WTC11 (cell line): ENCODE measurements around the gene RNF148. TPM values are rescaled to one million over a fixed set of nuclear protein-coding genes. Genes with fewer than 3 reads are reported as not detected.

ENCODE experiments used
- ATAC-seq: fragments of 200-7000 bp; cut with Tn5 transposase; 2 replicates; pipeline ENCODE4 v1.10.0; 2021; ENCODE audit warnings: mild to moderate bottlenecking, moderate library complexity
- CTCF ChIA-PET: fragments of 300-600 bp; sonication (Branson Sonifier 250); formaldehyde crosslinking; loops from one replicate; lab custom pipeline; 2021; ENCODE audit warnings: antibody characterized with exemption; lab: Charles Lee
- POLR2A ChIA-PET: fragments of 350-600 bp; sonication (Branson Sonifier 250); formaldehyde crosslinking; loops from one replicate; lab custom pipeline; 2021; ENCODE audit warnings: antibody characterized with exemption; lab: Charles Lee
- DNase-seq: peaks from one replicate; pipeline ENCODE4 v3.0.0; 2021; ENCODE audit warnings: low spot score
- H3K27ac Mint-ChIP-seq: 2 replicates; pipeline ENCODE4 v1.8.0; 2021; ENCODE audit warnings: mixed read lengths
- H3K27me3 Mint-ChIP-seq: 2 replicates; pipeline ENCODE4 v1.8.0; 2021; ENCODE audit warnings: low read depth, mild to moderate bottlenecking, moderate library complexity, mixed read lengths
- H3K36me3 Mint-ChIP-seq: 2 replicates; pipeline ENCODE4 v1.8.0; 2021; ENCODE audit warnings: mixed read lengths
- H3K4me1 Mint-ChIP-seq: 2 replicates; pipeline ENCODE4 v1.8.0; 2022; ENCODE audit warnings: mixed read lengths
- H3K4me3 Mint-ChIP-seq: 2 replicates; pipeline ENCODE4 v1.8.0; 2021; ENCODE audit warnings: mild to moderate bottlenecking, moderate library complexity, mixed read lengths
- H3K9me3 Mint-ChIP-seq: 2 replicates; pipeline ENCODE4 v1.8.0; 2021; ENCODE audit warnings: mixed read lengths
- CREM ChIP-seq: sonication (generic); formaldehyde crosslinking; IDR thresholded peaks from 2 replicates; pipeline ENCODE4 v1.8.1; 2022; ENCODE audit warnings: mild to moderate bottlenecking, missing genetic modification reagents, moderate library complexity
- ESRRA ChIP-seq: sonication (generic); formaldehyde crosslinking; IDR thresholded peaks from 2 replicates; pipeline ENCODE4 v1.8.1; 2022; ENCODE audit warnings: mild to moderate bottlenecking, missing genetic modification reagents, borderline replicate concordance
- GABPB1 ChIP-seq: sonication (generic); formaldehyde crosslinking; IDR thresholded peaks from 2 replicates; pipeline ENCODE4 v1.8.1; 2023; ENCODE audit warnings: mild to moderate bottlenecking, missing genetic modification reagents
- NR1H2 ChIP-seq: sonication (generic); formaldehyde crosslinking; IDR thresholded peaks from 2 replicates; pipeline ENCODE4 v1.9.0; 2021; ENCODE audit warnings: mild to moderate bottlenecking, moderate library complexity, missing genetic modification reagents
- NR3C1 ChIP-seq: sonication (generic); formaldehyde crosslinking; conservative IDR thresholded peaks from 2 replicates; pipeline ENCODE4 v1.8.1; 2023; ENCODE audit warnings: low read depth, mild to moderate bottlenecking, missing genetic modification reagents
- OVOL2 ChIP-seq: fragments of 250-450 bp; sonication (Bioruptor Pico); IDR thresholded peaks from 2 replicates; pipeline ENCODE4 v1.9.0; 2021; ENCODE audit warnings: mild to moderate bottlenecking, borderline replicate concordance
- RELA ChIP-seq: sonication (generic); formaldehyde crosslinking; IDR thresholded peaks from 2 replicates; pipeline ENCODE4 v1.8.1; 2022; ENCODE audit warnings: missing genetic modification reagents, mild to moderate bottlenecking, borderline replicate concordance
- SMAD4 ChIP-seq: sonication (generic); formaldehyde crosslinking; IDR thresholded peaks from 2 replicates; pipeline ENCODE4 v1.8.0; 2022; ENCODE audit warnings: mild to moderate bottlenecking, missing genetic modification reagents
- SOX15 ChIP-seq: fragments of 250-450 bp; sonication (Bioruptor Pico); IDR thresholded peaks from 2 replicates; pipeline ENCODE4 v1.9.0; 2021; ENCODE audit warnings: mild to moderate bottlenecking
- TCF7 ChIP-seq: sonication (generic); formaldehyde crosslinking; IDR thresholded peaks from 2 replicates; pipeline ENCODE4 v1.8.0; 2022; ENCODE audit warnings: mild to moderate bottlenecking, low read depth, missing genetic modification reagents, moderate library complexity
- TEAD4 ChIP-seq: sonication (generic); formaldehyde crosslinking; IDR thresholded peaks from 2 replicates; pipeline ENCODE4 v1.8.0; 2022; ENCODE audit warnings: mild to moderate bottlenecking, missing genetic modification reagents
- TP53 ChIP-seq: sonication (generic); formaldehyde crosslinking; IDR thresholded peaks from 2 replicates; pipeline ENCODE4 v1.8.1; 2023; ENCODE audit warnings: mild to moderate bottlenecking, missing genetic modification reagents
- ZBTB21 ChIP-seq: sonication (generic); formaldehyde crosslinking; IDR thresholded peaks from 2 replicates; pipeline ENCODE4 v1.8.1; 2023; ENCODE audit warnings: mild to moderate bottlenecking, missing genetic modification reagents, borderline replicate concordance
- ZNF121 ChIP-seq: sonication (generic); formaldehyde crosslinking; IDR thresholded peaks from 2 replicates; pipeline ENCODE4 v1.8.0; 2023; ENCODE audit warnings: missing genetic modification reagents
- ZNF317 ChIP-seq: sonication (generic); formaldehyde crosslinking; IDR thresholded peaks from 2 replicates; pipeline ENCODE4 v1.8.1; 2023; ENCODE audit warnings: low read depth, mild to moderate bottlenecking, moderate library complexity, missing genetic modification reagents, borderline replicate concordance
- ZNF396 ChIP-seq: fragments of 250-450 bp; sonication (Bioruptor Pico); IDR thresholded peaks from 2 replicates; pipeline ENCODE4 v1.8.0; 2021; ENCODE audit warnings: mild to moderate bottlenecking, moderate library complexity, borderline replicate concordance
- ZNF416 ChIP-seq: fragments of 250-450 bp; sonication (Bioruptor Pico); IDR thresholded peaks from 2 replicates; pipeline ENCODE4 v1.9.0; 2021; ENCODE audit warnings: mild to moderate bottlenecking, inconsistent platforms
- ZNF423 ChIP-seq: fragments of 250-450 bp; sonication (Bioruptor Pico); IDR thresholded peaks from 2 replicates; pipeline ENCODE4 v2.1.2; 2022; ENCODE audit warnings: mild to moderate bottlenecking, moderate library complexity
- ZNF671 ChIP-seq: fragments of 250-450 bp; sonication (Bioruptor Pico); IDR thresholded peaks from 2 replicates; pipeline ENCODE4 v1.8.0; 2021; ENCODE audit warnings: mild to moderate bottlenecking
- total RNA-seq: library from RNA; stranded (reverse); gene quantifications from 3 replicates; pipeline ENCODE4 v1.2.3, GENCODE V29; 2021
- TF ChIP-seq, protein P1 (sequence below): sonication (generic); formaldehyde crosslinking; IDR thresholded peaks from 2 replicates; pipeline ENCODE4 v1.8.1; 2023; ENCODE audit warnings: mild to moderate bottlenecking, missing genetic modification reagents
- TF ChIP-seq, protein P2 (sequence below): sonication (generic); formaldehyde crosslinking; IDR thresholded peaks from 2 replicates; pipeline ENCODE4 v1.8.1; 2022; ENCODE audit warnings: low read depth, mild to moderate bottlenecking, moderate library complexity, missing genetic modification reagents, borderline replicate concordance
- TF ChIP-seq, protein P3 (sequence below): sonication (generic); formaldehyde crosslinking; IDR thresholded peaks from 2 replicates; pipeline ENCODE4 v1.8.1; 2023; ENCODE audit warnings: mild to moderate bottlenecking, moderate library complexity, missing genetic modification reagents
- TF ChIP-seq, protein P4 (sequence below): fragments of 250-450 bp; sonication (Bioruptor Pico); conservative IDR thresholded peaks from 2 replicates; pipeline ENCODE4 v1.9.0; 2021; ENCODE audit warnings: mild to moderate bottlenecking
- TF ChIP-seq, protein P5 (sequence below): sonication (generic); formaldehyde crosslinking; IDR thresholded peaks from 2 replicates; pipeline ENCODE4 v1.8.1; 2023; ENCODE audit warnings: mild to moderate bottlenecking, missing genetic modification reagents, moderate library complexity
- TF ChIP-seq, protein P6 (sequence below): sonication (generic); formaldehyde crosslinking; IDR thresholded peaks from 2 replicates; pipeline ENCODE4 v1.8.0; 2022; ENCODE audit warnings: mild to moderate bottlenecking, missing genetic modification reagents

The RNF148 gene
- total RNA-seq, 1 experiment from 2014 or later, result 0.17 TPM

DNA sequence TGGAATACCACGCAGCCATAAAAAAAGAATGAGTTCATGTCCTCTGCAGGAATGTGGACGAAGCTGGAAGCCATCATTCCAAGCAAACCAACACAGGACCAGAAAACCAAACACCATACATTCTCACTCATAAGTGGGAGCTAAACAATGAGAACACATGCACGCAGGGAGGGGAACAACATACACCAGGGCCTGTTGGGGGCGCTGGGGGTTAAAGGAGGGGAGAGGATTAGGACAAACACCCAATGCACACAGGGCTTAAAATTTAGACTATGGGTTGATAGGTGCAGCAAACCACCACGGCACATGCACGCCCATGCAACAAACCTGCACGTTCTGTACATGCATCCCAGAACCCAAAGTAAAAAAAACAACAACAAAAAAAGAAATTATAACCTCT is 27.1 kb downstream of the RNF148 start:
- peak overlapping the region; percentile 68; the same call in 1 of the 2 replicates for H3K27ac Mint-ChIP-seq

DNA sequence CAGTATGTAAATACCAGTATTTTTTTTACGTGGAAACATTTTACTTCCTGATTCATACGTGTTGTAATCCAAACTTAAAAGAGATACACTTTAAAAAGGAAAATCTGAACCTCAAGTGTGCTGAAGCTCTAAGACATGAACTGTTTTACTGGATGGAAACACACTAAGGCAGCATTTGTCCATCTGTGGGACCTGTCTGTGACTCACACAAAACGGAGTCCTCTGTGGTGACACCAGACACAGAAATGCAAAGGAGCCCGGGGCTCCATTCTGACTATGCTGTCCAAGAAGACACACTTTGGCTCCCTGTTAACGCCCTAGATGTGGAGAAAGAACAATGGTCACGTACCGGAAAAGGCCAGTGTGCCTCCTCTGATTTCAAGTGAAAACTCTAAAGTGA is 27.7 kb downstream of the RNF148 start:
- Mint-ChIP-seq H3K36me3 (peaks cover 27% of the 10 kb centered on the region), H3K9me3 (peaks cover 25% of the 10 kb centered on the region), H3K4me3 (no peak overlapping the region), H3K27me3 (no peaks in the 10 kb centered on the region), H3K27ac (no peak overlapping the region), H3K4me1 (peaks cover 63% of the 10 kb centered on the region)
- ChIA-PET CTCF (interaction anchor here (1.0 kb wide), 2 partner anchors 9 to 127 kb away, joined by 4 to 5 read pairs; no protein-coding TSS in a partner anchor), POLR2A (interaction anchor here (0.6 kb wide), 1 partner anchor 64 kb away, joined by 8 read pairs; no protein-coding TSS in a partner anchor)
- ATAC-seq (no peak), DNase-seq (no peak)
- TF ChIP-seq, protein P1, sequence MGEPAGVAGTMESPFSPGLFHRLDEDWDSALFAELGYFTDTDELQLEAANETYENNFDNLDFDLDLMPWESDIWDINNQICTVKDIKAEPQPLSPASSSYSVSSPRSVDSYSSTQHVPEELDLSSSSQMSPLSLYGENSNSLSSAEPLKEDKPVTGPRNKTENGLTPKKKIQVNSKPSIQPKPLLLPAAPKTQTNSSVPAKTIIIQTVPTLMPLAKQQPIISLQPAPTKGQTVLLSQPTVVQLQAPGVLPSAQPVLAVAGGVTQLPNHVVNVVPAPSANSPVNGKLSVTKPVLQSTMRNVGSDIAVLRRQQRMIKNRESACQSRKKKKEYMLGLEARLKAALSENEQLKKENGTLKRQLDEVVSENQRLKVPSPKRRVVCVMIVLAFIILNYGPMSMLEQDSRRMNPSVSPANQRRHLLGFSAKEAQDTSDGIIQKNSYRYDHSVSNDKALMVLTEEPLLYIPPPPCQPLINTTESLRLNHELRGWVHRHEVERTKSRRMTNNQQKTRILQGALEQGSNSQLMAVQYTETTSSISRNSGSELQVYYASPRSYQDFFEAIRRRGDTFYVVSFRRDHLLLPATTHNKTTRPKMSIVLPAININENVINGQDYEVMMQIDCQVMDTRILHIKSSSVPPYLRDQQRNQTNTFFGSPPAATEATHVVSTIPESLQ (CRISPR knock-in tag), result no peak
- TF ChIP-seq TCF7 (CRISPR knock-in tag), result no peak
- no peak for TF ChIP-seq NR3C1 (CRISPR knock-in tag)
- no peak for TF ChIP-seq SMAD4 (CRISPR knock-in tag)
- no peak for TF ChIP-seq CREM (CRISPR knock-in tag)
- TF ChIP-seq GABPB1 (CRISPR knock-in tag), result no peak
- no peak for TF ChIP-seq ZNF416 (CRISPR knock-in tag)
- no peak for TF ChIP-seq ZBTB21
- TF ChIP-seq, protein P2, sequence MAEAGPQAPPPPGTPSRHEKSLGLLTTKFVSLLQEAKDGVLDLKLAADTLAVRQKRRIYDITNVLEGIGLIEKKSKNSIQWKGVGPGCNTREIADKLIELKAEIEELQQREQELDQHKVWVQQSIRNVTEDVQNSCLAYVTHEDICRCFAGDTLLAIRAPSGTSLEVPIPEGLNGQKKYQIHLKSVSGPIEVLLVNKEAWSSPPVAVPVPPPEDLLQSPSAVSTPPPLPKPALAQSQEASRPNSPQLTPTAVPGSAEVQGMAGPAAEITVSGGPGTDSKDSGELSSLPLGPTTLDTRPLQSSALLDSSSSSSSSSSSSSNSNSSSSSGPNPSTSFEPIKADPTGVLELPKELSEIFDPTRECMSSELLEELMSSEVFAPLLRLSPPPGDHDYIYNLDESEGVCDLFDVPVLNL (CRISPR knock-in tag), result no peak
- no peak for TF ChIP-seq RELA
- no peak for TF ChIP-seq ZNF423 (CRISPR knock-in tag)
- TF ChIP-seq, protein P3, sequence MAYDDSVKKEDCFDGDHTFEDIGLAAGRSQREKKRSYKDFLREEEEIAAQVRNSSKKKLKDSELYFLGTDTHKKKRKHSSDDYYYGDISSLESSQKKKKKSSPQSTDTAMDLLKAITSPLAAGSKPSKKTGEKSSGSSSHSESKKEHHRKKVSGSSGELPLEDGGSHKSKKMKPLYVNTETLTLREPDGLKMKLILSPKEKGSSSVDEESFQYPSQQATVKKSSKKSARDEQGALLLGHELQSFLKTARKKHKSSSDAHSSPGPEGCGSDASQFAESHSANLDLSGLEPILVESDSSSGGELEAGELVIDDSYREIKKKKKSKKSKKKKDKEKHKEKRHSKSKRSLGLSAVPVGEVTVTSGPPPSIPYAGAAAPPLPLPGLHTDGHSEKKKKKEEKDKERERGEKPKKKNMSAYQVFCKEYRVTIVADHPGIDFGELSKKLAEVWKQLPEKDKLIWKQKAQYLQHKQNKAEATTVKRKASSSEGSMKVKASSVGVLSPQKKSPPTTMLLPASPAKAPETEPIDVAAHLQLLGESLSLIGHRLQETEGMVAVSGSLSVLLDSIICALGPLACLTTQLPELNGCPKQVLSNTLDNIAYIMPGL (CRISPR knock-in tag), result no peak
- TF ChIP-seq OVOL2 (CRISPR knock-in tag), result no peak
- no peak for TF ChIP-seq NR1H2 (CRISPR knock-in tag)
- no peak for TF ChIP-seq ZNF121 (CRISPR knock-in tag)
- no peak for TF ChIP-seq ZNF317 (CRISPR knock-in tag)

More for the DNA sequence above, 27.1 kb downstream of the RNF148 start:
- Mint-ChIP-seq H3K36me3 (peaks cover 27% of the 10 kb centered on the region), H3K4me1 (peaks cover 67% of the 10 kb centered on the region), H3K4me3 (no peak overlapping the region), H3K27me3 (no peaks in the 10 kb centered on the region), H3K9me3 (peaks cover 25% of the 10 kb centered on the region)
- ChIA-PET CTCF (interaction anchor here (1.0 kb wide), 2 partner anchors 9 to 127 kb away, joined by 4 to 5 read pairs; no protein-coding TSS in a partner anchor), POLR2A (interaction anchor here (0.6 kb wide), 1 partner anchor 63 kb away, joined by 8 read pairs; no protein-coding TSS in a partner anchor)
- DNase-seq (no peak), ATAC-seq (no peak)
- TF ChIP-seq ZBTB21 (no peak), TCF7 (CRISPR knock-in tag) (no peak), ZNF396 (CRISPR knock-in tag) (no peak), ESRRA (CRISPR knock-in tag) (no peak), NR1H2 (CRISPR knock-in tag) (no peak), TEAD4 (CRISPR knock-in tag) (no peak), TP53 (CRISPR knock-in tag) (no peak), ZNF121 (CRISPR knock-in tag) (no peak), SOX15 (CRISPR knock-in tag) (no peak), ZNF671 (no peak)
- TF ChIP-seq, protein P4, sequence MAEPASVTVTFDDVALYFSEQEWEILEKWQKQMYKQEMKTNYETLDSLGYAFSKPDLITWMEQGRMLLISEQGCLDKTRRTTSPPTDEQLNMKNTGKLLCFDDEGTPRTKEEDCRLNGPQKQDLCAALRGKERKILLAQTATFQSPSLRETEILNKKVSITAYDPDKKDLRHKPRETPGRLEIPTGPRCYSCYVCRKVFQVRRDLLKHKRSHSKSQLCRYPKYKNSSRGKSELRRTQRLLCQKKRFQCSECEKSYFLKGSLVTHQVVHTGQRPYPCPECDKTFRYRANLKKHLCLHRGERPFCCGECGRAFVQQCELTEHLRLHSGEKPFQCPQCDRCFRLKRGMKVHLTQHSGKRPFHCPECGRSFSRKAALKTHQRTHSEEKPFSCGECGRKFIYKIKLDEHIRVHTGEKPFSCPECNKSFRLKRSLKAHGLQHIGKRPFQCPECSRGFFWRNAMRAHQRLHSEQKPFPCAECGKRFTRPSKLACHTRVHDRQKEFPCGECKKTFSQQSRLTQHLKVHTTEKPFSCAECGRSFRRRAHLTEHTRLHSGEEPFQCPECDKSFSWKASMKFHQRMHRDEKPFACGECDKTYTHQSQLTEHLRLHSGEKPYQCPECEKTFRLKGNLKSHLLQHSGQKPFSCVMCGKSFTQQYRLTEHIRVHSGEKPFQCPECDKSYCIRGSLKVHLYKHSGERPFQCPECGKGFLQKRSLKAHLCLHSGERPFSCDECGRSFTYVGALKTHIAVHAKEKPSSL (CRISPR knock-in tag), result no peak
- TF ChIP-seq, protein P5, sequence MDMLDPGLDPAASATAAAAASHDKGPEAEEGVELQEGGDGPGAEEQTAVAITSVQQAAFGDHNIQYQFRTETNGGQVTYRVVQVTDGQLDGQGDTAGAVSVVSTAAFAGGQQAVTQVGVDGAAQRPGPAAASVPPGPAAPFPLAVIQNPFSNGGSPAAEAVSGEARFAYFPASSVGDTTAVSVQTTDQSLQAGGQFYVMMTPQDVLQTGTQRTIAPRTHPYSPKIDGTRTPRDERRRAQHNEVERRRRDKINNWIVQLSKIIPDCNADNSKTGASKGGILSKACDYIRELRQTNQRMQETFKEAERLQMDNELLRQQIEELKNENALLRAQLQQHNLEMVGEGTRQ (CRISPR knock-in tag), result no peak
- TF ChIP-seq, protein P6, sequence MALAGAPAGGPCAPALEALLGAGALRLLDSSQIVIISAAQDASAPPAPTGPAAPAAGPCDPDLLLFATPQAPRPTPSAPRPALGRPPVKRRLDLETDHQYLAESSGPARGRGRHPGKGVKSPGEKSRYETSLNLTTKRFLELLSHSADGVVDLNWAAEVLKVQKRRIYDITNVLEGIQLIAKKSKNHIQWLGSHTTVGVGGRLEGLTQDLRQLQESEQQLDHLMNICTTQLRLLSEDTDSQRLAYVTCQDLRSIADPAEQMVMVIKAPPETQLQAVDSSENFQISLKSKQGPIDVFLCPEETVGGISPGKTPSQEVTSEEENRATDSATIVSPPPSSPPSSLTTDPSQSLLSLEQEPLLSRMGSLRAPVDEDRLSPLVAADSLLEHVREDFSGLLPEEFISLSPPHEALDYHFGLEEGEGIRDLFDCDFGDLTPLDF (CRISPR knock-in tag), result no peak
